Endometrial microvascular endothelial cells (primary cell): Measurements from ENCODE around the gene MEOX1. TPM values are rescaled to one million over a fixed set of nuclear protein-coding genes. Genes with fewer than 3 reads are reported as not detected.
"Not testable (repeated sequence)": the region's sequence is repeated elsewhere in the genome, so short reads cannot be mapped to it uniquely, and the experiment has no call there.

ENCODE experiments used
- in situ Hi-C: cut with HindIII; loops from 2 replicates; pipeline ENCODE4 v1.10.0; 2017; ENCODE audit warnings: low sequenced_read_pairs, low pct_unique_long_range_greater_than_20kb; ENCODE audit errors: inconsistent ontology term
- total RNA-seq: library from RNA; depleted of rRNA; stranded (reverse); fragments of >200 nt; gene quantifications from one replicate; pipeline ENCODE4 v1.2.3, GENCODE V29; 2015; ENCODE audit errors: inconsistent ontology term

The MEOX1 gene
- total RNA-seq, 1 donor from 2014 or later = not detected

DNA sequence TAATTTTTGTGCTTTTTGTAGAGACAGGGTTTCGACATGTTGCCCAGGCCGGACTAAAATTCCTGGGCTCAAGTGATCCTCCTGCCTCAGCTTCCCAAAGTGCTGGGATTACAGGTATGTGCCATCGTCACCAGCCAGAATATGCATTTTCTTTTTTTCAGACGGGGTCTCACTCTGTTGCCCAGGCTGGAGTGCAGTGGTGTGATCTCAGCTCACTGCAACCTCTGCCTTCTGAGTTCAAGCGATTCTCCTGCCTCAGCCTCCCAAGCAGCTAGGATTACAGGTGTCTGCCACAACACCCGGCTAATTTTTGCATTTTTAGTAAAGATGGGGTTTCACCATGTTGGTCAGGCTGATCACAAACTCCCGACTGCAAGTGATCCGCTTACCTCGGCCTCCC is 25.2 kb upstream of the MEOX1 start:
- in situ Hi-C loops = not testable (repeated sequence)

- in situ Hi-C loops = no loop called here
Observed at GRCh38 chr17:43683928-43684653, 22.4 kb upstream of the MEOX1 start.

- in situ Hi-C loops = no loop called here
Observed at GRCh38 chr17:43680461-43680860, 18.7 kb upstream of the MEOX1 start.

DNA sequence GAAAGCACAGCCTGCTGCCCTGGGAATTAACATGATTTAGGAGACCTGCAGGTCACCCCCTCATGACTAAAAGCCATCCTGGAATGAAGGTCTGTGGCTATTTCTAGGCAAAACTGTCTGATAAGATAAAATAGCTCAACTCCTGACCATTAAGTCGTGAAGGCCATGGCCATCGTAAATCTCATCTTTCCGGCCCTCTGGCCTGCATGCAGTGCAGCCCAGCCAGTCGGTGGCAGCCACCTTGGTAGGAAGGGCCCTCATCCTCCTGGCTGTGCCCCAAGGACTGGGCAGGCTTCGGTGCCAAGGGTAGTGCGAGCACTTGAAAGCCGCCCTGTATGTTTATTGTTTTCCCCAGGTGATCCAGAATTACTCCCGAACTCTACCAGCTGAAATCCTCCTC is 18.2 kb upstream of the MEOX1 start:
- in situ Hi-C loops = no loop called here

GRCh38 chr17:43679401-43679800 is 17.7 kb upstream of the MEOX1 start:
- in situ Hi-C loops = no loop called here

GRCh38 chr17:43676471-43676870 is 14.7 kb upstream of the MEOX1 start:
- in situ Hi-C loops = no loop called here

GRCh38 chr17:43674394-43674793 is 12.7 kb upstream of the MEOX1 start:
- in situ Hi-C loops = no loop called here

- in situ Hi-C loops = no loop called here
Observed at GRCh38 chr17:43673516-43674323, 12.0 kb upstream of the MEOX1 start.

DNA sequence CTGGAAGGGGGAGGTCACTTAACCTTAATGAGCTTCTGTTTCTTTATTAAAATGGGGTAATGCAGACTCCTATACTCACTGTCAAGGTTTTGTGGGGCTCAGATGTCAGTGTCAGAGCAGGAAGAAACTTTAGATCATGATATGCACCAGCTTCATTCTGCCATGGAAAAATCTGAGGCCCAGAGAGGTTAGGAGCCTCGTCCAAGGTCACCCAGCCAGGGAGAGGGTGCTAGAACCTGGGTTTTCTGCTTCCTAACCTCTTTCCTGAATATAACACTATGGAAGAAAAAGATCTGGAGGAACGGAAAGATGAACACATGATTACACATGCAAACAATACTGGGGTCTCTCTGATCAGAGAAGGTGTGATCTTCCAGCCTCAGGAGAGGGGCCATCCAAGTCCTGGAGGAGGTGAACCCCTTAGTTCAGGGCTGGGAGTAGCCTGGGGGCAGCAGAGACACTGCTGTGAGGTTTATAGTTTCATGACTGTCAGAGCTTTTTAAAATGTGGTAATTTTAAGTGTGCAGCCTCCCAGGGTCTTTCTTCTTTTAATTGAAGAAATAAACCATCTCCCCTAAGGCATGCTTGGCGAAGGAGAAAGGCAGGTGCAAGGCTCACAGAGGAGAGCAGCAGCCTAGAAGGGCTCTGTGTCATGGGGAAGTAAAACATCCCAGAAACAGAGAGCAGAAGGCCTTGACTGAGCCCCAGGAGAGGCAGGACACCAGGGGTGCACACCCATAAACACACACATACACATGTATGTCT is 10.2 kb upstream of the MEOX1 start:
- in situ Hi-C loops = no loop called here

DNA sequence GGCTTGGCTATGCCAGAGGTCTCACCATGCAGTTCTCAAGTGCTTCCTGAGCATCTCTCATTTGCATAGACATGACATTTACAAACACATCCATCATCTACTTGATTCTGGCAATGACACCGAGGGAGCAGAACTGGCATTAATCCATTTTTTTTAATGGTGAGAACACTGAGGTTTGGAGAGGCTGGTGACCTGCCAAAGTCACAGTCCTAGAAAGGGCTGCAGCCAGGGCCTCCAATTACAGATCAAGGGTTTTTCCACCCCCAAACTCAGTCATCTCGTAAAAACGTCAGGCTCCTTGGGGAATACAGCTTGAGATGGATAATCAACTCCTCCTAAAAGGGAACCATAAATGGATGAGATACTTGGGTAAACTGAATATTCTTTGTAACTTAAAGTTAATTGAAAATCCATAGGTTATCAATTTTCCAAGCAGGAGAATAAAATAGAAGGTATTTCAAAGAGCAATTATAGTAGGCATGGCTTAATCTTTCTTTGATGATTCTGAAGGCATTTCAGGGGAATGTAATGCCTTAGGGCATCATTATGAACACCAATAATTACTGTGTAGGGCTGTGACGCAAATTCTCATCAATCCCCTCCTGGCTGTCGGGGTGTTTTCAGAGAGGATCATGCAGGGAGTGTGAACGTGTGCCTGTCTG is 9.4 kb upstream of the MEOX1 start:
- in situ Hi-C loops = no loop called here

DNA sequence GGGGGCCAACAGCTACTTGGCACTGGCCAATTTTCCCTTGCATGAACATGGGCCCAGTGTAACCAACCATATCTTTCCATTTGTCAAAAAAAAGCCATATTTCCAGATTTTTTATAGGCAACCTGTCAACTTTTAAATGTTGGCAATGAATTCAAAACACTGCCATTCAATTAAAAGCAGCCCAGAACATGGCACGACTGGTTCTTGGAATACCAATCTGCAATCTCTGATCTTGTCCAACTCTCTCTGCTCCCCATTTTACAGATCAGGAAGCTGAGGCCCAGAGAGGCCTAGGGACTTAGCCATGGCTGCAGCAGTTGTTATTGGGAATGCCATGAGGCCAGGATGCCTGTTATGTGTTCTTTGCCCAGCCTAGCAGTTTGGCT is 8.9 kb upstream of the MEOX1 start:
- in situ Hi-C loops = no loop called here

GRCh38 chr17:43669971-43670644 is 8.4 kb upstream of the MEOX1 start:
- in situ Hi-C loops = no loop called here

DNA sequence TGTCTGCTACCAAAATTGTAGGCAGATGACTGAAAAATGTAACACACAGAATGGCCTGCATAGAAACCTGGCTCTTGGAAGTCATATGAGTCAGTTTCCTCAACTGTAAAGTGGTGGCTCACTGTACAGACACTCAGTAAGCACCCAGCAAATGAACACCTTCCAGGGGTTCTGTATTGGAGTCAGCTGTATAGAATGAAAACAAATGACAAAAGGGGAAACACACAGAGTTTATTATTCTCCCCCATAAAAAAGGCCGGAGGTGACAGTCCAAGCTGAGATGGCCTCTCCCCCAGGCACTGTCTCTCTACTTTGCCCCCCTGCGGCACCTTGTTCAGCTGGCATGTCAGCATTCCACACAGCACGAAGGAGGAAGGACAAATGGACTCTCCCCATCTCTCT is 6.2 kb upstream of the MEOX1 start:
- in situ Hi-C loops = no loop called here

DNA sequence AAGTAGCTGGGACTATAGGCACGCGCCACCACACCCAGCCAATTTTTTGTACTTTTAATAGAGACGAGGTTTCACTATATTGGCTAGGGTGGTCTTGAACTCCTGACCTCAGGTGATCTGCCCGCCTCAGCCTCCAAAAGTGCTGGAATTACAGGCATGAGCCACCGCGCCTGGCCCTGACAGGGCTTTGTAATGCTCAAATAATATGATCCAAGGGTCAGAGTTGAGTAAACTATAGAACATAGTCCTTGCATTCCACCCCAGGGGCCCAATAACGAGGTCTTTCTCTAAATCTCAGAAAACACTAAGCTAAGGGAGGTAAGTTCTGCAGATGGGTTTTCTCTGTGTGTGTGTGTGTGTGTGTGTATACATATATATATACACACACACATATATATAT is 5.8 kb upstream of the MEOX1 start:
- in situ Hi-C loops = no loop called here

- in situ Hi-C loops = no loop called here
Observed at GRCh38 chr17:43665937-43666236, 4.2 kb upstream of the MEOX1 start.

DNA sequence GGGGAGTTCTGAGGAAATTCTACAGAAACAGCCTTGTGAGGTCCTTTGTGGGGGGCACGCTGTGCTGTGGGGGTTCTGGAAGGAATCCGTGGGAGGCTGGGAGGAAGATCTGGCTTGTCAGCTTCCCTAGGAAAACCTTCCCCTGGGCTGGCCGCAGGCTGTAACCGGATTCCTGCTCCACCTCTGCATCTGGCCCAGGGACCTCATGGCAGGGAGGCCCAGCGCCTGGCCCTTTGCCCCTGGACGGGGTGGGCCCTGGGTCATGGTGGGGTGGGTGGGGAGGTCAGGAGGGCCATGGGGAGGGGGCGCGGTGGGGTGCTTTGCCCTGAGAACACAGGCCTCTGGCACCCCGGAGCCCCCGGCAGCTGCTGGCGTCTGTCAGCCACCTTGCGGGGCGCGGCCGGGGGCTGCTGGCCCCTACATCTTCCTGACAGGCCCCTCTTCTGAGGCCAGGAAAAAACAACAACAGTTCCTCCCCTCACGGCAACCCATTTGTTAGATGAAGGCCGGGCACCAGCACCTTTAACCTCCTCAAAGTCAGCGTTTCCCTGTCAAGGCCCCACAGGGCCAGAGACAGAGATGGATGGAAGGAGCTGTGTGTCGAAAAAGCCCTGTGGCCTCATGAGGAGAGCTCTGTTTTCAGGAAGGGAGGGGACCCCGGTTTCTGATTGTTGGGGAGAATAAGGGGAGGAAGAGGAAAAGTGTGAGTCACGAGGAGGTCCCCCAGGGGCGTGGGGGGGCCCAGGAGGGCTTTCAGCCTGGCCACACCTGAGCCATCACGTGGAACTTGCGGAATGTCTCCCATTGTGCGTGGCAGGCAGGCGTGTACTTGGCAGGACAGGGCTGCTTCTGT is 3.6 kb upstream of the MEOX1 start:
- in situ Hi-C loops = no loop called here

DNA sequence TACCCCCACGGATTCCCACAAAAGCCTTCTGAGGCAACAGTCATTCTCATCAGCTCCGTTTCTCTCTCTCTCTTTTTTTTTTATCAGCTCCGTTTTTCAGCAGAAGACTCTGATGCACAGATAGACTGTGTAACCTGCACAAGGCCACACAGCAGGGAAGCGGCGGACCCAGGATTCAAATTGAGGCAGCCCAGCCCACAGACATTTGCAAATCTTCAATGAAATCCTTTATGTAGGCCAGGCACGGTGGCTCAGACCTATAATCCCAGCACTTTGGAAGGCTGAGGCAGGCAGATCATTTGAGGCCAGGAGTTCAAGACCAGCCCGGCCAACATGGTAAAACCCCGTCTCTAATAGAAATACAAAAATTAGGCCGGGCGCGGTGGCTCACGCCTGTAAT is 2.4 kb upstream of the MEOX1 start:
- in situ Hi-C loops = no loop called here

DNA sequence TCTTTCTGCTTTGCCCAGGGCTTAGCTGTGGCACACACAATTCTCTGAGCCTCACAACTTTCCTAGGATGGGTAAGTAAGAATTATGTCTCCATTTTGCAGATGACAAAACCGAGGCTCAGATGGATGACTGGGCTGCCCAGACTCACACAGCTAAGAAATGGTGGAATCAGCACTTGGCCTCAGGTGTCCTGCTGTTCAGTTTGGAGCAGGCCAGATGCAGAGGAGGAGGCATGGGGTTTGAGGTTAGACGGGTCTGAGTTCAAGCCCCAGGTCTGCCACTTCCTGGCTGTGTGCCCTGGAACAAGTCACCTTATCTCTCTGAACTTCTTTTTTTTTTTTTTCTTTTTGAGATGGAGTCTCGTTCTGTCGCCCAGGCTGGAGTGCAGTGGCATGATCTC is 1.7 kb upstream of the MEOX1 start:
- in situ Hi-C loops = no loop called here
